ENCODE data around the gene MBD6.
"Not testable (repeated sequence)": the region's sequence is repeated elsewhere in the genome, so short reads cannot be mapped to it uniquely, and the experiment has no call there.

The MBD6 gene

GRCh38 chr12:57500213-57500612 lies 22.4 kb upstream of the MBD6 start:
- TF ChIP-seq, protein P1, sequence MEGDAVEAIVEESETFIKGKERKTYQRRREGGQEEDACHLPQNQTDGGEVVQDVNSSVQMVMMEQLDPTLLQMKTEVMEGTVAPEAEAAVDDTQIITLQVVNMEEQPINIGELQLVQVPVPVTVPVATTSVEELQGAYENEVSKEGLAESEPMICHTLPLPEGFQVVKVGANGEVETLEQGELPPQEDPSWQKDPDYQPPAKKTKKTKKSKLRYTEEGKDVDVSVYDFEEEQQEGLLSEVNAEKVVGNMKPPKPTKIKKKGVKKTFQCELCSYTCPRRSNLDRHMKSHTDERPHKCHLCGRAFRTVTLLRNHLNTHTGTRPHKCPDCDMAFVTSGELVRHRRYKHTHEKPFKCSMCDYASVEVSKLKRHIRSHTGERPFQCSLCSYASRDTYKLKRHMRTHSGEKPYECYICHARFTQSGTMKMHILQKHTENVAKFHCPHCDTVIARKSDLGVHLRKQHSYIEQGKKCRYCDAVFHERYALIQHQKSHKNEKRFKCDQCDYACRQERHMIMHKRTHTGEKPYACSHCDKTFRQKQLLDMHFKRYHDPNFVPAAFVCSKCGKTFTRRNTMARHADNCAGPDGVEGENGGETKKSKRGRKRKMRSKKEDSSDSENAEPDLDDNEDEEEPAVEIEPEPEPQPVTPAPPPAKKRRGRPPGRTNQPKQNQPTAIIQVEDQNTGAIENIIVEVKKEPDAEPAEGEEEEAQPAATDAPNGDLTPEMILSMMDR (conservative IDR thresholded peaks at IDR 0.05; ENCODE audit: low read length): no peak
- DNase-seq (ENCODE audit: low read depth): no peak
- H3K4me3 ChIP-seq (ENCODE audit: low read length): no peak overlapping the region

DNA sequence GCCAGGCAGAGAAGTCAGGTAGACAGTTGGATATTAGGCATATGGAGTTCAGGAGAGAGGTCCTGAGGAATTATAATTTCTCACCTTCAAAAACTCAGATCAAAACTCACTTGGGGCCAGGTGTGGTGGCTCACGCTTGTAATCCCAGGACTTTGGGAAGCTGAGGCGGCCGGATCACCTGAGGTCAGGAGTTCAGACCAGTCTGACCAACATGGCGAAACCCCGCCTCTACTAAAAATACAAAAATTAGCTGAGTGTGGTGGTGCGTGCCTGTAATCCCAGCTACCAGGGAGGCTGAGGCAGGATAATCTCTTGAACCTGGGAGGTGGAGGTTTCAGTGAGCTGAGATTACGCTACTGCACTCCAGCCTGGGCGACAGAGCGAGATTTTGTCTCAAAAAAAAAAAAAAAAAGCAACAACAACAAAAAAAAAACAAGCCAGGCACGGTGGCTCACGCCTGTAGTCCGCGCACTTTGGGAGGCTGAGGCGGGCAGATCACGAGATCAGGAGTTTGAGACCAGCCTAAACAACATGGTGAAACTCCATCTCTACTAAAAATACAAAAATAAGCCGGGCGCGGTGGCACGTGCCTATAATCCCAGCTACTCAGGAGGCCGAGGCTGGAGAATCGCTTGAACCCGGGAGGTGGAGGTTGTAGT lies 20.2 kb upstream of the MBD6 start:
- DNase-seq (ENCODE audit: low read depth); H3K4me3 ChIP-seq (ENCODE audit: low read length): not testable (repeated sequence)

DNA sequence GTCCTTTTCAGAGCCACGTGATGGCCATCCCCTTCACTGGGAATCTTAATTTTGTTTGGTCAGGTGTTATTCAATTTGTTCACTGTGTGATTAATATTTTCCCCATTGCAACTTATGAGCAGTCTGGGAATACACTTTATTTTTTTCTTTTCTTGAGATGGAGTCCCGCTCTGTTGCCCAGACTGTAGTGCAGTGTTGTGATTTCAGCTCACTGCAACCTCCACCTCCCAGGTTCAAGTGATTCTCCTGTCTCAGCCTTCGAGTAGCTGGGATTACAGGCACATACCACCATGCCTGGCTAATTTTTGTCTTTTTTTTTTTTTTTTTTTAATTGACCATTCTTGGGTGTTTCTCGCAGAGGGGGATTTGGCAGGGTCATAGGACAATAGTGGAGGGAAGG lies 16.1 kb upstream of the MBD6 start:
- H3K4me3 ChIP-seq (ENCODE audit: low read length); DNase-seq (ENCODE audit: low read depth): not testable (repeated sequence)

DNA sequence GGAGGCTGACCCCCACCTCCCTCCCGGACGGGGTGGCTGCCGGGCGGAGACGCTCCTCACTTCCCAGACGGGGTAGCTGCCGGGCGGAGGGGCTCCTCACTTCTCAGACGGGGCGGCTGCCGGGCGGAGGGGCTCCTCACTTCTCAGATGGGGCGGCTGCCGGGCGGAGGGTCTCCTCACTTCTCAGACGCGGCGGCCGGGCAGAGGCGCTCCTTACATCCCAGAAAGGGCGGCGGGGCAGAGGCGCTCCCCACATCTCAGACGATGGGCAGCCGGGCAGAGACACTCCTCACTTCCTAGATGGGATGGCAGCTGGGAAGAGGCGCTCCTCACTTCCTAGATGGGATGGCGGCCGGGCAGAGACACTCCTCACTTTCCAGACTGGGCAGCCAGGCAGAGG lies 14.8 kb upstream of the MBD6 start:
- not testable (repeated sequence) for H3K4me3 ChIP-seq (ENCODE audit: low read length); DNase-seq (ENCODE audit: low read depth)

- DNase-seq (ENCODE audit: low read depth): no peak
Observed at GRCh38 chr12:57511161-57511560, 11.5 kb upstream of the MBD6 start.

DNA sequence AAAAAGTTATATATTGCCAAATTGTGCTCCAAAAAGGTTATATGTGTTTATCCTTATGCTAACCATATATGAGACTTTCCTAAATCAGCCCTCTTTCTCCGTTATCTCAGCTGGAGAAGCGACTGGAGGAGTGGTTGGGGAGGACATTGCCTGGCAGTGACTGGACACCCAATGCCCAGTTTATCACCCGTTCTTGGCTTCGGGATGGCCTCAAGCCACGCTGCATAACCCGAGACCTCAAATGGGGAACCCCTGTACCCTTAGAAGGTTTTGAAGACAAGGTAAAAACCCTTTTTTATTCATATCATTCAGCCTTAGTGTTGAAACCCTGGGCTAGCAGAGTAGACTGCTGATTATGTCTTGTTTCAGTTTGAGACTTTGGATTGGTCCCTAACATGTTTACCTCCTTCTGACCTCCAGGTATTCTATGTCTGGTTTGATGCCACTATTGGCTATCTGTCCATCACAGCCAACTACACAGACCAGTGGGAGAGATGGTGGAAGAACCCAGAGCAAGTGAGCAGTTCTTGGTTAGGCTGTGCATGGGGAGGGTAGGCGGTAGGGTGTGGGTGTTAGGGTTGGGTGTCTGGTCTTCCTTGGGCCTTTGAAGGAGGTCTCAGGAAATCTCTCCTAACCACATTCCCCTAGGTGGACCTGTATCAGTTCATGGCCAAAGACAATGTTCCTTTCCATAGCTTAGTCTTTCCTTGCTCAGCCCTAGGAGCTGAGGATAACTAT lies 10.9 kb upstream of the MBD6 start:
- H3K4me3 ChIP-seq (ENCODE audit: low read length): no peak overlapping the region
- no peak for DNase-seq (ENCODE audit: low read depth)
- TF ChIP-seq, protein P1 (conservative IDR thresholded peaks at IDR 0.05; ENCODE audit: low read length): no peak

More at GRCh38 chr12:57511161-57511560, 11.5 kb upstream of the MBD6 start:
- TF ChIP-seq, protein P1 (conservative IDR thresholded peaks at IDR 0.05; ENCODE audit: low read length): no peak
- H3K4me3 ChIP-seq (ENCODE audit: low read length): no peak overlapping the region

DNA sequence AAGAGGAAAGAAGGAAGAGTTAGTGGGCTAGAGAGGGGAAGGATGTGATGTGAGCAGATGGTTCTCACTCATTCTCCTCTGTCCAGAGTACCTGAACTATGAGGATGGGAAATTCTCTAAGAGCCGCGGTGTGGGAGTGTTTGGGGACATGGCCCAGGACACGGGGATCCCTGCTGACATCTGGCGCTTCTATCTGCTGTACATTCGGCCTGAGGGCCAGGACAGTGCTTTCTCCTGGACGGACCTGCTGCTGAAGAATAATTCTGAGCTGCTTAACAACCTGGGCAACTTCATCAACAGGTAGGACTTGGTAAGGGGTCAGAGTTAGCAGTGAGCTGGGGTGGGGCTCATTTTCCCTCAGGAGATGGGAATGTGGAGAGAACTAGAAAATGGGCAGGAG lies 10.0 kb upstream of the MBD6 start:
- no peak for DNase-seq (ENCODE audit: low read depth)

GRCh38 chr12:57513266-57513665 lies 9.4 kb upstream of the MBD6 start:
- no peak overlapping the region for H3K4me3 ChIP-seq (ENCODE audit: low read length)
- TF ChIP-seq, protein P1 (conservative IDR thresholded peaks at IDR 0.05; ENCODE audit: low read length): no peak
- DNase-seq (ENCODE audit: low read depth): no peak

More for the DNA sequence above, 10.0 kb upstream of the MBD6 start:
- H3K4me3 ChIP-seq (ENCODE audit: low read length): no peak overlapping the region
- TF ChIP-seq, protein P1 (conservative IDR thresholded peaks at IDR 0.05; ENCODE audit: low read length): no peak

GRCh38 chr12:57513677-57514076 lies 8.9 kb upstream of the MBD6 start:
- DNase-seq (ENCODE audit: low read depth); H3K4me3 ChIP-seq (ENCODE audit: low read length): not testable (repeated sequence)

GRCh38 chr12:57514246-57514645 lies 8.4 kb upstream of the MBD6 start:
- not testable (repeated sequence) for DNase-seq (ENCODE audit: low read depth); H3K4me3 ChIP-seq (ENCODE audit: low read length)
